Spleen (tissue), 7 donors: ENCODE data around the gene PRSS57.

Experiments used
- CTCF ChIP-seq, 11 experiments: fragments of 200-600 bp in 7 of 11; fragments of 450-650 bp in 4 of 11; sonication (generic) in 4 of 11; IDR thresholded peaks in 8 of 11; conservative IDR thresholded peaks in 3 of 11; 1 replicate in 7 of 11; 2 replicates in 4 of 11; pipeline versions ENCODE4 v1.4.0 to v1.8.0; 2016 to 2021; ENCODE audit warnings: antibody characterized with exemption in 11 of 11, inconsistent platforms in 4 of 11, mild to moderate bottlenecking in 1 of 11
- POLR2A ChIP-seq, 3 donors: fragments of 450-650 bp; IDR thresholded peaks; one replicate each; pipeline ENCODE4 v1.5.1; 2017; ENCODE audit warnings: antibody characterized with exemption in 3 of 3, mild to moderate bottlenecking in 1 of 3
- donor health status: DM: no; HTN: no; CAD: no; lungs with moderate emphysema.
- donor health status: DM: no; HTN: no; CAD: no.
- donor health status: DM: no; HTN: no; CAD: no.

- TF ChIP-seq POLR2A (IDR thresholded peaks at IDR 0.05) = no peak
- no peak for TF ChIP-seq CTCF (IDR thresholded peaks at IDR 0.05 in 8 of 11, conservative IDR thresholded peaks at IDR 0.05 in 3 of 11)
Measured at GRCh38 chr19:725461-726089, 30.3 kb upstream of the PRSS57 start.
